Cerebellar nuclear complex (tissue), 1 donor: Measurements from ENCODE around the gene ACOX1.

ENCODE experiments used
- DNase-seq, 2 experiments: peaks; one replicate each; lab custom pipeline; 2025; lab: John Stamatoyannopoulos, UW

Gene ACOX1

DNA sequence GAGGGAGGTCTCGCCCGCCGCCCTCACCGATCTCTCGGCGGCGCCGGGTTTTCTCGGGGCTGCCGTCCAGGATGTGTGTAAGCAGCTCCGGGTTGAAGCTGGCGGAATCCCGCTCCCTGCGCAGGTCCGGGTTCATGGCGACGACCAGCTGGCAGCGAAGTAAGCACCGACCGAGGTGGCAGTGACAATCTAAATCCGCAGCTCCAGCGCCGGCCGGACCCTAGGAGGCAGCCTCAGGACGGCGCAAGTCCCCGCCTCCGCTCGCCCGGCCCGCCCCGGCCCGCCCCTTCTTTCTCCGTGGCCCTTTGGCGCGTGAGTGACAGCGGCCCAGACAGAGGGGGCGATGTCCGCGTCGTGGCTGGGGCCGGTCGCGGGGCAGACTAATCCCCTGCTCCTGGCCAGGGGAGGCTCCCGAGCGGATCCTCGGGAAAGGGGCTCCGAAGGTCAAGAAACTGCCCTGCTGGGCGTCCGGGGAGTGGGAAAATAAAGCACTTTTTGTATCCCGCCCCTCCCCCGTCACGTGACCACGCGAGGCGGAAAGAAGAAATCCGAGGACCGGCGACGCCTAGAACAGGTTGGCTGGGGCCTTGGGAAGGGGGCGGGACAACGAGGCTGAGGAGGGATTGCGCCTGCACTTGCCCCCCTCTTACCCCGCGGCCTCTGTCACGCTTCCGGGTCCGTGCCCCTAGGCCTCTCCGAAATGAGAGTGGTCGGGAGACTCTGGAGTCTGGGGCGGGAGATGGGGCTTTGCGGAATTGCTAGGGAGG is at the start of gene ACOX1, which contains the start of gene TEN1:
ACOX1 (minus strand) TSS at position 229 of the 767 bp plus-strand sequence; CDS start at position 136, 93 bp downstream.
TEN1 (plus strand) TSS at position 303 of the 767 bp plus-strand sequence. CDS start 6,953 bp downstream, outside the sequence.
- peak; percentile 54 to 87 for DNase-seq

- no peak for DNase-seq
Observed at GRCh38 chr17:76027159-76027839, 48.3 kb upstream of the ACOX1 start, which contains the start of gene EVPL. Gene EVPL (minus strand): TSS chr17:76027306. CDS start chr17:76027198, 108 bp downstream.

DNA sequence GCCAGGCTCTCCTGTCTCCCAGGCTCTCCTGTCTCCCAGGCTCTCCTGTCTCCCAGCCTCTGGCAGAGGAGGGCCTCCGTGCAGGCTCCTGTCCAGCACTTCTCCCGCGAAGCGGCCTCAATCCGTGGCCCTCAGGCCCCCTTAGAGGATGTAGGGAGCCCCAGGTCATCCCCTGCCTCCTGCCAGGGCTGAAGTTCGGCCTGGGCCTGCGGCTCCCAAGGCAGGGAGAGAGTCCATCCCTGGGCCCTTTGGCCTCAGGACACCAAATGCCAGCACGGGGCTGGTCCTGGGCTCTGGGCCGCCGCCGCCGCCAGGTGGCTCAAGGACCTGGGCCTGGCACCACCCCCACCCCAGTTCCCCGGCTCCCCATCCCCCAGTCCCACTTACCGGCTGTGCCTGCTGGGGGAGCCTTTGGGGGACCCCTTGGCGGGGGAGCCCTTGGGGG is 47.8 kb upstream of the ACOX1 start:
- no peak for DNase-seq

GRCh38 chr17:76025294-76025693 is 46.3 kb upstream of the ACOX1 start:
- no peak for DNase-seq

- no peak for DNase-seq
Observed at GRCh38 chr17:76024353-76024752, 45.4 kb upstream of the ACOX1 start.

GRCh38 chr17:76023900-76024237 is 44.9 kb upstream of the ACOX1 start:
- no peak for DNase-seq

DNA sequence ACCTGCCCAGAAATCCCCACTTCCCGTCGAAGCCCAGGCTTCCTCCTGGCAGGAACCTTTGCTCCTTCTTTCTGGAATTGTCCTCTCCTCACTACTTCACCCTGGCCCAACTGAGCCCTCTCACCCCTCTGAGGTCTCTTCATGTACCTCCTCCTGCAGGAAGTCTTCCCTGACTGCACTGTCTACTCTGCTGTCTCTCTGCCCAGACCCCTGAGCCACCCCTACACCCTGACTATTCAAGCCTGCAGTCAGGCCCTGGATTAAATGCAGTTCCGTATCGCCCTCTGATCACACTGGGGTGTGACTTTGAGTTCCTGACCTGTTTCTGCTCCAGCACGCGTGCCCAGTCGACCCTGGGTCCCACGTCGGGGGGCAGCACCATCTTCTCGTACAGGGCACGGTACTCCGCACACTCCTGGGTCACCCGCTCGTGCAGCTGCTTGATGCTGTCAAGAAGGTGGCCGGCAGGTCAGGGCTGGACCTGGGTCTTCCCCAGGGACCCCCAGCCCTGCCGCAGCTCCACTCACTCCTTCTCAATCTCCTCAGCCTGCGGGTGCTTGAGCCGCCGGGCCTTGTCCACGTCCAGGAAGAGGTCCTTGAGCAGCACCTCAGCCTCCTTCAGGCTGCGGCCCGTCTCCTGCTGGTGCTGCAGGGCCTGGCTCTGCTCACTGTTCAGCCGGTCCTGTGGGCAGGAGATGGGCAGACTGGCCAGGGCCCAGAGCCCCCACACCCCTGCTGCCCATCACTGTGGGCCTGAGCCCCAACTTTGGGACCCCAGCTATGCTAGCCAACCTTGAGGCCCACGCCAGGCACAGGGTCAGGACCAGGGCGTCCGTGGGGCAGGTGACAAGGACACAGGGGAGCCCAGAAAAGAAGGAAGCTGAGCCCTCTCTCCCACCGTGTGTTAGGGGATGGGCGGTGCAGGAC is 44.3 kb upstream of the ACOX1 start:
- DNase-seq = no peak

DNA sequence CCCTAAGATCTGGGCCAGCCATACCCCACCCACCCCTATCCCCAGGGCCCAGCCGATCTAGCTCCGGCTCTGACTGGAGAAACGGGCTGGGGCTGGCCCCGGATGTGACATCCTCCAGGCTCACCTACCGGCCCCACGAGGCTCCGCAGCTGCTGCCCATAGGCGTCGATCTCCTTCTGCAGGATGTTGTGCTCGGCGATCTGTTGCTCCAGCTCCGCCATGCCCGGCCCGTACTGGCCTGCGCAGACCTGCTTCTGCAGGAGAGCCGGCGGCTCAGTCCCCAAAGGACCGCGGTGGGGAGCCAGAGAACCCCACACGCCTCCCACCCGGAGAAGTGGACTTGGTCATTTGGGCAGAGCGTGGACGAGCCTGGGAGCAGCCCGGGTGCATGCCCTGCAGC is 43.3 kb upstream of the ACOX1 start:
- DNase-seq = no peak

DNA sequence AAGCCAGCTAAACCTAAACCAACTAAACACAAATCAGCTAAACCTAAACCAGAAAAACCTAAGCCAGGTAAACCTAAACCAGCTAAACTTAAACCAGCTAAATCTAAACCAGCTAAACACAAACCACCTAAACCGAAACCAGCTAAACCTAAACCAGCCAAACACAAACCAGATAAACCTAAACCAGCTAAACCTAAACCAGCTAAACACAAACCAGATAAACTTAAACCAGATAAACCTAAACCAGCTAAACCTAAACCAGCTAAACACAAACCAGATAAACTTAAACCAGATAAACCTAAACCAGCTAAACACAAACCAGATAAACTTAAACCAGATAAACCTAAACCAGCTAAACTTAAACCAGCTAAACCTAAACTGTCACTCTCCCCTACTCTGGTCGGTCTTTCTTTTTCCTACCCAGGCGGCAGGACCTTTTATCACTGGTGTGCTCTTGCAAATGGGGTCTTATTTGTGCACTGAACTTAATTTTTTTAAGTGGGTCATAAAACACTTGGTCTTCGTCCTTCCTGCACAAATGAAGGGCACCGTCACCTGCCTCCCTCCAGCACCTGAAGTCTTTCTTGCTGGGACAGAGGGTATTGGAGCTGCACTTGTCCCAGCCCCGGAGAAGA is 41.0 kb upstream of the ACOX1 start:
- no peak for DNase-seq

- DNase-seq = no peak
Observed at GRCh38 chr17:76018801-76019200, 39.8 kb upstream of the ACOX1 start.

DNA sequence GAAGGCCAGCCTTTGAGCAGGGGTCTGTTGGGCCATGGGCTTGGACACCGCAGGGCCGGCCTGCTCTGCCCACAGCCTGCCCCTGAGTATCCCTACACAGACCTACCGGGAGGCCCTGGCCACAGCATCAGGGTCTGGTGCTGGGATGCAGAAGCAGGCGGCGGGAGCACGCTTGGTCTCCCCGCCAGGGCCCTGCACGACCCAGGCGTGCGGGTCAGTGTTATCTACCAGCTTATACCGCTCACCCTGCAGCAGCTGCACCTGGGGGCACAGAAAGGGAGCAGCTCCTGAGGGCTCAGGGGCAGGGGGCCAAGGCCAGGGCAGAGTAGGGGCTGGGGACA is 39.3 kb upstream of the ACOX1 start:
- DNase-seq = no peak

- no peak for DNase-seq
Observed at GRCh38 chr17:76017481-76018339, 38.7 kb upstream of the ACOX1 start.

GRCh38 chr17:76014925-76015261 is 35.9 kb upstream of the ACOX1 start:
- no peak for DNase-seq

GRCh38 chr17:76014100-76014924 is 35.3 kb upstream of the ACOX1 start:
- DNase-seq = no peak

DNA sequence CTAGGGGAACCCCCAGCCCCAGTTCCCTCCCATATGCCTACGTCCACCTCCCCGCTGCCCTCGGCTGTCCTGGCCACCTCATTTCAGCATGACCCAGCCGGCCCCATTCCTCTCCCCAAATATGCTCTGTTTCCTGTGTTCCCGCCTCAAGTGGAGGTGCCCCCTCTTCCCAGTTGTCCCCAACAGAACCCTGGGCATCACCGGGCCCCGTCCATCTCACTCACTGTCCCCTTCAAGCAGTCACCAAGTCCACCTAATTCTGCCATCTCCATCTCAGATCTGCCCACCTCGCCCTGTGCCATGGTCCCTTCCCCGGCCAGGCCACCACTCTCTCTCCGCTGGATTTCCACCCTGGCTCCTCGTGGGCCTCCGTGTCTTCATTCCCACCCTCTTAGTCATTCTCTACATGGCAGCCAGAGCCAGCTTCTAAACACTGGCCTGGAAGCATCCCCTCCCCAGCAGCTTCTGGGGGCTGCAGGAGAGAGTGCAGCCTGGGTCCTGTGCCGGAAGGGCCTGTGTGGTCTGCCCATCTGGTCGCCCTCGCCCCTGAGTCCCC is 34.5 kb upstream of the ACOX1 start:
- DNase-seq = no peak

- no peak for DNase-seq
Observed at GRCh38 chr17:76011951-76012350, 33.0 kb upstream of the ACOX1 start.

DNA sequence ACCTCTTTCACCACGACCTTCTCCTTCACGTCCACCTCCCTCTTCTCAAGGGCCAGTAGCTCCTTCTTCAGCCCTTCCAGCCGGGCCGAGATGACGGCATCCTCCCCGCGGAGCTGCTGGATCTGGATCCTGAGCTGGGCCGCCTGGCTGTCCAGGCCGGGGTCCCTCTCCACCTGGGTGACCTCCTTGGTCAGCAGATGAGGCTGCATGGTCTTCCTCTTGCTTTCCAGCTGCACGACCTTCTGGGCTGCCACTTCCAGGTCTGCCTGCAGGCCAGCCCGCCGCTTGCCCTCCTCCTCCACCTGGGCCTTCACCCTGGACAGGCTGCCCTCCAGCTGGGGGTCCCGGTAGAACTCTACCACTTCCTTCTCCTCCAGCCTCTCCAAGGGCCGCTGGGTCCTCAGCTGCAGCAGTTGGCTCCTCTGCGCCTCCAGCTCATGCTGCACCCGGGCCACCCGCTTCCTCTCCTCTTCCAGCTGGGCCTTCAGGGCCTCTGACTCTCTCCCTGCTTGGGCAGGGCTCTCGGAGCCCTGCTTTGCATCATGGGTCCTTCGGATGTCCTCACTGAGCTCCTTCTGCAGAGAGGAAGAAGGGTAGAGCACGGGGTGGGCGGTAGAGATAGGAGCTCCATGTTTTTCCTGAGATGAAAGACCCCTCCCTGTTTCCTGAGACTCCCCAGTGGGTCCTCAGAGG is 31.1 kb upstream of the ACOX1 start:
- no peak for DNase-seq

- DNase-seq = no peak
Observed at GRCh38 chr17:76009447-76009846, 30.5 kb upstream of the ACOX1 start.
